ENCODE measurements around the gene SLC4A2.

SLC4A2 gene

GRCh38 chr7:151069841-151070573, 10.6 kb downstream of the SLC4A2 start:
- no peaks in the 10 kb centered on the region for H3K9me3 ChIP-seq (ENCODE audit: insufficient read depth, low read length)
- H3K27me3 ChIP-seq (ENCODE audit: insufficient read depth, insufficient read length) = no peaks in the 10 kb centered on the region
- H3K4me3 ChIP-seq (ENCODE audit: insufficient read length, low read depth) = no peak overlapping the region
- H3K36me3 ChIP-seq (ENCODE audit: insufficient read depth, insufficient read length, low read length) = peaks cover 86% of the 10 kb centered on the region
- no peak for DNase-seq (ENCODE audit: low read depth, low spot score)
- H3K4me1 ChIP-seq (ENCODE audit: insufficient read depth, insufficient read length) = peaks cover 2% of the 10 kb centered on the region
- no peak overlapping the region for H3K9ac ChIP-seq (ENCODE audit: insufficient read length, low read depth)
- TF ChIP-seq SUZ12 (IDR thresholded peaks at IDR 0.05; ENCODE audit: extremely low read depth, insufficient read depth, insufficient read length) (no peak), ZNF274 (IDR thresholded peaks at IDR 0.05; ENCODE audit: low read depth, low read length) (no peak), YY1 (IDR thresholded peaks at IDR 0.05; ENCODE audit: insufficient read depth, insufficient read length) (no peak)

GRCh38 chr7:151070574-151070960, 11.2 kb downstream of the SLC4A2 start:
- H3K27me3 ChIP-seq (ENCODE audit: insufficient read depth, insufficient read length) = no peaks in the 10 kb centered on the region
- no peak for DNase-seq (ENCODE audit: low read depth, low spot score)
- H3K9ac ChIP-seq (ENCODE audit: insufficient read length, low read depth) = no peak overlapping the region
- no peak overlapping the region for H3K4me3 ChIP-seq (ENCODE audit: insufficient read length, low read depth)
- TF ChIP-seq ZNF274 (IDR thresholded peaks at IDR 0.05; ENCODE audit: low read depth, low read length) (no peak), YY1 (IDR thresholded peaks at IDR 0.05; ENCODE audit: insufficient read depth, insufficient read length) (no peak), SUZ12 (IDR thresholded peaks at IDR 0.05; ENCODE audit: extremely low read depth, insufficient read depth, insufficient read length) (no peak)
- H3K9me3 ChIP-seq (ENCODE audit: insufficient read depth, low read length) = no peaks in the 10 kb centered on the region
- peaks cover 4% of the 10 kb centered on the region for H3K4me1 ChIP-seq (ENCODE audit: insufficient read depth, insufficient read length)
- peaks cover 86% of the 10 kb centered on the region for H3K36me3 ChIP-seq (ENCODE audit: insufficient read depth, insufficient read length, low read length)

GRCh38 chr7:151071032-151071866, 11.9 kb downstream of the SLC4A2 start:
- H3K36me3 ChIP-seq (ENCODE audit: insufficient read depth, insufficient read length, low read length) = peaks cover 86% of the 10 kb centered on the region
- no peaks in the 10 kb centered on the region for H3K27me3 ChIP-seq (ENCODE audit: insufficient read depth, insufficient read length)
- H3K4me3 ChIP-seq (ENCODE audit: insufficient read length, low read depth) = no peak overlapping the region

GRCh38 chr7:151073990-151074389, 14.6 kb downstream of the SLC4A2 start:
- peaks cover 81% of the 10 kb centered on the region for H3K36me3 ChIP-seq (ENCODE audit: insufficient read depth, insufficient read length, low read length)
- peaks cover 11% of the 10 kb centered on the region for H3K4me1 ChIP-seq (ENCODE audit: insufficient read depth, insufficient read length)
- H3K4me3 ChIP-seq (ENCODE audit: insufficient read length, low read depth) = no peak overlapping the region
- no peaks in the 10 kb centered on the region for H3K27me3 ChIP-seq (ENCODE audit: insufficient read depth, insufficient read length)
- no peak overlapping the region for H3K9ac ChIP-seq (ENCODE audit: insufficient read length, low read depth)
- TF ChIP-seq ZNF274 (IDR thresholded peaks at IDR 0.05; ENCODE audit: low read depth, low read length) (no peak), SUZ12 (IDR thresholded peaks at IDR 0.05; ENCODE audit: extremely low read depth, insufficient read depth, insufficient read length) (no peak), YY1 (IDR thresholded peaks at IDR 0.05; ENCODE audit: insufficient read depth, insufficient read length) (no peak)
- H3K9me3 ChIP-seq (ENCODE audit: insufficient read depth, low read length) = no peaks in the 10 kb centered on the region
- no peak for DNase-seq (ENCODE audit: low read depth, low spot score)

More at GRCh38 chr7:151071032-151071866, 11.9 kb downstream of the SLC4A2 start:
- Histone ChIP-seq H3K9ac (ENCODE audit: insufficient read length, low read depth) (no peak overlapping the region), H3K9me3 (ENCODE audit: insufficient read depth, low read length) (no peaks in the 10 kb centered on the region), H3K4me1 (ENCODE audit: insufficient read depth, insufficient read length) (peaks cover 8% of the 10 kb centered on the region)
- DNase-seq (ENCODE audit: low read depth, low spot score) = no peak
- TF ChIP-seq ZNF274 (IDR thresholded peaks at IDR 0.05; ENCODE audit: low read depth, low read length) (no peak), SUZ12 (IDR thresholded peaks at IDR 0.05; ENCODE audit: extremely low read depth, insufficient read depth, insufficient read length) (no peak), YY1 (IDR thresholded peaks at IDR 0.05; ENCODE audit: insufficient read depth, insufficient read length) (no peak)

- H3K36me3 ChIP-seq (ENCODE audit: insufficient read depth, insufficient read length, low read length) = peaks cover 79% of the 10 kb centered on the region
- no peak for TF ChIP-seq SUZ12 (IDR thresholded peaks at IDR 0.05; ENCODE audit: extremely low read depth, insufficient read depth, insufficient read length)
- no peak overlapping the region for H3K4me3 ChIP-seq (ENCODE audit: insufficient read length, low read depth)
- DNase-seq (ENCODE audit: low read depth, low spot score) = no peak
- H3K9ac ChIP-seq (ENCODE audit: insufficient read length, low read depth) = no peak overlapping the region
- peaks cover 19% of the 10 kb centered on the region for H3K4me1 ChIP-seq (ENCODE audit: insufficient read depth, insufficient read length)
- H3K9me3 ChIP-seq (ENCODE audit: insufficient read depth, low read length) = no peaks in the 10 kb centered on the region
- H3K27me3 ChIP-seq (ENCODE audit: insufficient read depth, insufficient read length) = no peaks in the 10 kb centered on the region
Measured at GRCh38 chr7:151074817-151075661, 15.7 kb downstream of the SLC4A2 start.

GRCh38 chr7:151075662-151075971, 16.2 kb downstream of the SLC4A2 start:
- no peak for DNase-seq (ENCODE audit: low read depth, low spot score)
- Histone ChIP-seq H3K9ac (ENCODE audit: insufficient read length, low read depth) (peak overlapping the region; percentile 42), H3K36me3 (ENCODE audit: insufficient read depth, insufficient read length, low read length) (peaks cover 73% of the 10 kb centered on the region), H3K9me3 (ENCODE audit: insufficient read depth, low read length) (no peaks in the 10 kb centered on the region), H3K27me3 (ENCODE audit: insufficient read depth, insufficient read length) (no peaks in the 10 kb centered on the region), H3K4me3 (ENCODE audit: insufficient read length, low read depth) (no peak overlapping the region), H3K4me1 (ENCODE audit: insufficient read depth, insufficient read length) (peaks cover 19% of the 10 kb centered on the region)
- TF ChIP-seq YY1 (IDR thresholded peaks at IDR 0.05; ENCODE audit: insufficient read depth, insufficient read length) = no peak
- TF ChIP-seq ZNF274 (IDR thresholded peaks at IDR 0.05; ENCODE audit: low read depth, low read length) = no peak
- no peak for TF ChIP-seq SUZ12 (IDR thresholded peaks at IDR 0.05; ENCODE audit: extremely low read depth, insufficient read depth, insufficient read length)

Measured in NT2/D1 (cell line).